BLaER1 (cell line): ENCODE results near the gene OIT3.
"Not testable (repeated sequence)": the region's sequence is repeated elsewhere in the genome, so short reads cannot be mapped to it uniquely, and the experiment has no call there.

Experiments
- H3K27ac ChIP-seq: shearing (Covaris generic); formaldehyde crosslinking; 2 replicates; pipeline ENCODE4 v1.8.1; 2022
- H3K27me3 ChIP-seq: shearing (Covaris generic); formaldehyde crosslinking; 2 replicates; pipeline ENCODE4 v1.8.1; 2022
- H3K36me3 ChIP-seq: shearing (Covaris generic); formaldehyde crosslinking; 2 replicates; pipeline ENCODE4 v1.8.1; 2022
- H3K4me1 ChIP-seq: shearing (Covaris generic); formaldehyde crosslinking; 2 replicates; pipeline ENCODE4 v1.8.1; 2022
- H3K4me2 ChIP-seq: shearing (Covaris generic); formaldehyde crosslinking; 2 replicates; pipeline ENCODE4 v1.8.1; 2022
- H3K4me3 ChIP-seq: shearing (Covaris generic); formaldehyde crosslinking; 2 replicates; pipeline ENCODE4 v1.8.1; 2022
- H3K9ac ChIP-seq: shearing (Covaris generic); formaldehyde crosslinking; 2 replicates; pipeline ENCODE4 v1.8.1; 2022
- H3K9me3 ChIP-seq: shearing (Covaris generic); formaldehyde crosslinking; 2 replicates; pipeline ENCODE4 v1.8.1; 2022
- H4K20me1 ChIP-seq: shearing (Covaris generic); formaldehyde crosslinking; 2 replicates; pipeline ENCODE4 v1.8.1; 2022
- Cebpa-rat ChIP-seq: shearing (Covaris generic); IDR thresholded peaks from 2 replicates; pipeline ENCODE4 v1.8.1; 2022

OIT3 gene

DNA sequence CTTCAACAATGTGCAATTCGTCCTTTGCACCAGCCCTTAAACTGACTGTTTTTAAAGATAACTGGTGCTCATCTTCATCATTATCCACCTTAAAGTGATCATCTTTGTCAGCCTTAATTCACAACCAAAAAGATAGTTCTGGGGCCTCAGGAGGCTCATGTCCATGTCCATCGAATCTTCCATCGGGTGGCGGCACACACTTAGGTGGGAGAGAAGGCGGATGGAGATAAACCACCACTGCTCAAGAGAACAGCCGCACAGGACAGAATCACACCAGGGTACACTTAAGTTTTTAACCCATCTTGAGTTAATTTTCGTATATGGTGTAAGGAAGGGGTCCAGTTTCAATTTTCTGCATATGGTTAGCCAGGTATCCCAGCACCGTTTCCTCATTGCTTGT lies 24.8 kb downstream of the OIT3 start:
- Histone ChIP-seq H3K4me2 (no peak overlapping the region), H3K4me1 (peaks cover 4% of the 10 kb centered on the region), H3K27ac (no peak overlapping the region), H3K4me3 (no peak overlapping the region), H4K20me1 (no peaks in the 10 kb centered on the region), H3K36me3 (no peaks in the 10 kb centered on the region), H3K27me3 (no peaks in the 10 kb centered on the region), H3K9ac (no peak overlapping the region), H3K9me3 (peaks cover 52% of the 10 kb centered on the region)
- no peak for TF ChIP-seq Cebpa-rat

DNA sequence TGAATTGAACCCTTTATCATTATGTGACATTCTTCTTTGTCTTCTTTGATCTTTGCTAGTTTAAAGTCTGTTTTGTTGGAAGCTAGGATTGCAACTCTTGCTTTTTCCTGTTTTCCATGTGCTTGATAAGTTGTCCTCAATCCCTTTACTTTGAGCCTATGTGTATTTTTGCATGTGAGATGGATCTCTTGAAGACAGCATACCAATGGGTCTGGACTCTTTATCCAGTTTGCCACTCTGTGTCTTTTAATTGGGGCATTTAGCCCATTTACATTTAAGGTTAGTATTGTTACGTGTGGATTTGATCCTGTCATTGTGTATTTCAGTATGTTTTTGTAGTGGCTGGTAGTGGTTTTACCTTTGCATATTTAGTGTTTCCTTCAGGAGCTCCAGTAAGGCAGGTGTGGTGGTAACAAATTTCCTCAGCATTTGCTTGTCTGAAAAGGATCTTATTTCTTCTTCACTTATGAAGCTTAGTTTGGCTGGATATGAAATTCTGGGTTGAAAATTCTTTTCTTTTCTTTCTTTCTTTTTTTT lies 27.7 kb downstream of the OIT3 start:
- H3K4me3 ChIP-seq, H3K36me3 ChIP-seq, H4K20me1 ChIP-seq, H3K27ac ChIP-seq, H3K4me1 ChIP-seq, H3K9ac ChIP-seq, H3K27me3 ChIP-seq, H3K4me2 ChIP-seq: not testable (repeated sequence)
- peaks cover 54% of the 10 kb centered on the region for H3K9me3 ChIP-seq

DNA sequence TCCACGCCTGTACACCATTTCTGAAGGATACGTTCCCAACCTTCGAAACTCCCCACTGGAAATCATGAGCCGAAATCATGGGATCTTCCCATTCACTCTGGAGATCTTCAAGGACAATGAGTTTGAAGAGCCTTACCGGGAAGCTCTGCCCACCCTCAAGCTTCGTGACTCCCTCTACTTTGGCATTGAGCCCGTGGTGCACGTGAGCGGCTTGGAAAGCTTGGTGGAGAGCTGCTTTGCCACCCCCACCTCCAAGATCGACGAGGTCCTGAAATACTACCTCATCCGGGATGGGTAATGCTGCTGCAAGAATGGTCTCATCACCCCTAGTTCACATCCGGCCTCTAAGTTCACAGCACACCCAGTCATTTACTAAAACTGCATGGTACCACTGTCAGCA lies 30.8 kb downstream of the OIT3 start:
- Histone ChIP-seq H3K4me1 (no peaks in the 10 kb centered on the region), H3K27me3 (no peaks in the 10 kb centered on the region), H3K4me2 (no peak overlapping the region), H3K27ac (no peak overlapping the region), H3K4me3 (no peak overlapping the region), H4K20me1 (no peaks in the 10 kb centered on the region), H3K9ac (no peak overlapping the region), H3K36me3 (no peaks in the 10 kb centered on the region), H3K9me3 (peaks cover 41% of the 10 kb centered on the region)
- TF ChIP-seq Cebpa-rat: no peak

DNA sequence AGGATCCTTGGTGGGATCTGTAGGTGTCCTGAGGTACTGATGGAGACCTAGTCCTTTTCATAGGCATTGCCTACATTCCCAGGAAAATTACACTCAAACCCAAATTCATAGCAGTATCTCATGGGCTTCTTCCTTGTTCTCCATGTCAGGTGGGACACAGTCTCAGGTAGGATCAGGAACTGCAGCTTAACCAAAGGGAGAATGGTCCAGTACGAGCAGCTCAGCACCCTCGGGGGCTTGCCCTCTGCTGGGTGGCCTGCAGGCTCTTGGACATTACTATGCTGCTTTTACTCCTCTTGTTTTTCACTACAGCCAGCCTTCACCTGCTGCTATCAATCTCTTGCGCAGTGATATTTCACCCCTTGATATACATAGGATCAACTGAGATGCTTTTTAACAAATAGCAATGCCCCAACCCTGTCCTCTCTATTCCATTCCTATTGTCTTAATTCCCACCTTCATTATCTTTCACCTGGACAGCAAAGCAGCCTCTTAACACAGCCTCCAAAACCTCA lies 32.5 kb downstream of the OIT3 start:
- Histone ChIP-seq H3K4me3 (no peak overlapping the region), H3K36me3 (no peaks in the 10 kb centered on the region), H3K4me2 (no peak overlapping the region), H3K9ac (no peak overlapping the region), H3K27me3 (no peaks in the 10 kb centered on the region), H3K4me1 (no peaks in the 10 kb centered on the region), H4K20me1 (no peaks in the 10 kb centered on the region), H3K9me3 (peaks cover 25% of the 10 kb centered on the region), H3K27ac (no peak overlapping the region)
- no peak for TF ChIP-seq Cebpa-rat

DNA sequence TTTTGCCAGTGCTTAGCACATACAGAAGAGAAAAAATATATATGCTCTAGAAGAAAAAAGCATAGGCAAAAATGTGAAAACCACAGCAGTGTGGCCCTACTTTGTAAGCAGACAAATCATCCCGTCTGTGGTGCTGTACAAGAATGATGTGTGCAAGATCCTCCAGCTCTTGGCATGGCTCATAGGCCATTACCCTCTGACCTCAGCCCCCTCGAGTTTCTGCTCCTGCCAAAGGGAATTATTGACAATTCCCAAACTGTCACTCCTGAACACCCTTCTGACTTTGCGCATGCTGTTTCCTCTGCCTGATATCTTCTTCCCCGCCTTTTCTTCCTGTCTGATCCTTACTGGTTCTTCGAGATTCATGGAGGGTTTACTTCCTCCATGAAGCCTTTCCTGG lies 33.9 kb downstream of the OIT3 start:
- Histone ChIP-seq H3K36me3 (no peaks in the 10 kb centered on the region), H3K27ac (no peak overlapping the region)
- no peak for TF ChIP-seq Cebpa-rat

DNA sequence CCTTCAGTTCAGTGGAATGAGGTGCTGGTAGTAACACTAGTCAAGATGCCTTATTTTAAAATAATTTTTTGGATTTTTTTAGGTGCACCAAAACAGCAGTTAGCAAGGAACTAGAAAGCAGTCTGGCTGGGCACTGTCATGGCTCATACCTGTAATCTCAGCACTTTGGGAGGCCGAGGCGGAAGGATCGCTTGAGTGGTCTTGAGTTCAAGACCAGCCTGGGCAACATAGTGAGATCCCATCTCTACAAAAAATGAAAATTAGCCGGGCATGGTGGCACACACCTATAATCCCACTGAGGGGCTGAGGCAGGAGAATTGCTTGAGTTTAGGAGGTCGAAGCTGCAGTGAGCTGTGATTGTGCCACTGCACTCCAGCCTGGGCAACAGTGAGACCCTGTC lies 35.3 kb downstream of the OIT3 start:
- Histone ChIP-seq H3K9me3 (no peaks in the 10 kb centered on the region), H3K9ac (no peak overlapping the region), H3K4me3 (no peak overlapping the region), H3K4me2 (no peak overlapping the region), H3K27ac (no peak overlapping the region), H4K20me1 (no peaks in the 10 kb centered on the region), H3K27me3 (no peaks in the 10 kb centered on the region), H3K36me3 (no peaks in the 10 kb centered on the region), H3K4me1 (no peaks in the 10 kb centered on the region)
- TF ChIP-seq Cebpa-rat: no peak

More for the DNA sequence above, 33.9 kb downstream of the OIT3 start:
- H3K4me1 ChIP-seq: no peaks in the 10 kb centered on the region
- no peaks in the 10 kb centered on the region for H4K20me1 ChIP-seq
- H3K9ac ChIP-seq: no peak overlapping the region
- no peak overlapping the region for H3K4me3 ChIP-seq
- no peak overlapping the region for H3K4me2 ChIP-seq
- no peaks in the 10 kb centered on the region for H3K27me3 ChIP-seq
- H3K9me3 ChIP-seq: peaks cover 11% of the 10 kb centered on the region

DNA sequence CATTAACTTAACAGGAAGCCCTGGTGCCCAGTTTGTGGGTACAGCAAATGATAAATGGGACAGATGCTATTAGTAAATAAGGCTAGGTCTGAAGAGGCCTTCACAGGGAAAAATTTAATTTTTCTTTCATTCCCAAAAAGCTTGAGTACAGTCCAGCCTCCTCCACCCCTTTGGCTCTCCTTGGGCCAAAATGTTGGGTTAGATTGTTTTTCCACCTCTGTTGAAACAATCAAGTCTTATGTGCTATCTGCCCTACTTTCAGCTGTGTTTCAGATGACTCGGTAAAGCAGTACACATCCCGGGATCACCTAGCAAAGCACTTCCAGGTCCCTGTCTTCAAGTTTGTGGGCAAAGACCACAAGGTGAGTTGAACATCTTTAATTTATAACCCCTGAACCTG lies 36.7 kb downstream of the OIT3 start:
- Histone ChIP-seq H3K4me3 (no peak overlapping the region), H3K36me3 (no peaks in the 10 kb centered on the region), H3K9ac (no peak overlapping the region), H3K4me1 (no peaks in the 10 kb centered on the region), H4K20me1 (no peaks in the 10 kb centered on the region), H3K27ac (no peak overlapping the region), H3K9me3 (no peaks in the 10 kb centered on the region), H3K4me2 (no peak overlapping the region), H3K27me3 (no peaks in the 10 kb centered on the region)
- no peak for TF ChIP-seq Cebpa-rat

DNA sequence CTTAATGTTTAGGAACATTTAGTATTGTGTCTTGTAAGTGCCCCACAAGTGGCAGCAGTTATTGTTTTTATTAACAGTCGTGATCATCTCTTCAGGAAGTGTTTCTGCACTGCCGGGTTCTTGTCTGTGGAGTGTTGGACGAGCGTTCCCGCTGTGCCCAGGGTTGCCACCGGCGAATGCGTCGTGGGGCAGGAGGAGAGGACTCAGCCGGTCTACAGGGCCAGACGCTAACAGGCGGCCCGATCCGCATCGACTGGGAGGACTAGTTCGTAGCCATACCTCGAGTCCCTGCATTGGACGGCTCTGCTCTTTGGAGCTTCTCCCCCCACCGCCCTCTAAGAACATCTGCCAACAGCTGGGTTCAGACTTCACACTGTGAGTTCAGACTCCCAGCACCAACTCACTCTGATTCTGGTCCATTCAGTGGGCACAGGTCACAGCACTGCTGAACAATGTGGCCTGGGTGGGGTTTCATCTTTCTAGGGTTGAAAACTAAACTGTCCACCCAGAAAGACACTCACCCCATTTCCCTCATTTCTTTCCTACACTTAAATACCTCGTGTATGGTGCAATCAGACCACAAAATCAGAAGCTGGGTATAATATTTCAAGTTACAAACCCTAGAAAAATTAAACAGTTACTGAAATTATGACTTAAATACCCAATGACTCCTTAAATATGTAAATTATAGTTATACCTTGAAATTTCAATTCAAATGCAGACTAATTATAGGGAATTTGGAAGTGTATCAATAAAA lies 38.9 kb downstream of the OIT3 start:
- Histone ChIP-seq H3K9ac (no peak overlapping the region), H3K4me2 (no peak overlapping the region), H3K27ac (no peak overlapping the region), H3K4me1 (no peaks in the 10 kb centered on the region), H3K9me3 (no peaks in the 10 kb centered on the region), H3K4me3 (no peak overlapping the region), H4K20me1 (no peaks in the 10 kb centered on the region), H3K27me3 (no peaks in the 10 kb centered on the region), H3K36me3 (no peaks in the 10 kb centered on the region)
- TF ChIP-seq Cebpa-rat: no peak

DNA sequence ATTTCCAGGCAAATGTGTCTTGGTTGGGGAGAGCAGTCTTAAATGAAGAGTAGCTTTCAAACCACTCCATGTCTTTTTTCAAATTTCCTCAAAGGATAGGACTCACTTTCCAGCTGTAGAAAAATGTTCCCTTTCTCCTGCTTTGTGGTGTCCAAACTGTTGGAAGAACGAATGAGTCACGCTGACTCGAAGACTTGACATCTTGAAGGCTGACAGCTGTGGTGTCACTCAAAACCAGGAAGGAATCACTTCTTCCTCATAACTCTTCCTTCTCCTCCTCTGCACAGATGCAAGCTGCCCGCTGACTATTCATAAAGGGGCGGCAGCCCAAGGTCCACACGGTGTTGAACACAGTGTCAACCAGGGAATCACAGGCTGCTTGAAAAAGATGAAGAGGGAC lies 41.8 kb downstream of the OIT3 start:
- Histone ChIP-seq H3K4me3 (no peak overlapping the region), H3K27me3 (no peaks in the 10 kb centered on the region), H3K4me2 (no peak overlapping the region), H3K27ac (no peak overlapping the region), H3K36me3 (no peaks in the 10 kb centered on the region), H4K20me1 (no peaks in the 10 kb centered on the region), H3K9ac (no peak overlapping the region), H3K9me3 (no peaks in the 10 kb centered on the region), H3K4me1 (no peaks in the 10 kb centered on the region)
- TF ChIP-seq Cebpa-rat: no peak

DNA sequence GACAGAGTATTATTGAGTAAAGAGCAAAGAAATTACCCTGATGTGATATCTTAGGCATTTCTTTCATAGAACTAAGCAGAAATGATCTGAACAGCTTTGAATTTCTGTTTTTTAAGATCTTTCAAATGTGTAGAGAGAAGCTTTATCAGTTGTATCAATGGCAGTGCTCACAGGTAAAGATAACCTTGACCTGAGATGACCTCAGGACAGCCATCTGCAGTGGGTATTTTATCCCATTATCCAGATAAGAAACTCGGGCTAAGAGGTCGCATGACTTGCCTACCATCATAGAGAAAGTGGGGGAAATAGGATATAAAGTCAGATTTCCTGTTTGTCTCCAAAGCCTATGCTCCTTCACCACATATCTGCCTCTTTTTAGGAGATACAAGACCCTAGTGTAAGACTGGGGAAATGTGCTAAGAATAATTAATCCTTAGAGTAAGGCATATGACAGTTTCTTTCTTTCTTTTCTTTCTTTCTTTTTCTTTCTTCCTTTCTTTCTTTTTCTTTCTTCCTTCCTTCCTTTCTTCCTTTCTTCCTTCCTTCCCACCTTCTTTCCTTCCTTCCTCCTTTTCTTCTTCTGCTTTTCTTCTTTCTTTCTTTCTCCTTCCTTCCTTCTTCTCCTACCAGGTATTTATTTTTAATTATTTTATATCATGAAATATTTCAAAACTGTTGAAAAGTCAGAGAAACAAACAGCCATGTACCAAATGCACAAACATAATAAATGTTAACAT lies 50.1 kb downstream of the OIT3 start:
- no peak overlapping the region for H3K27ac ChIP-seq
- H3K4me1 ChIP-seq: no peaks in the 10 kb centered on the region
- no peak for TF ChIP-seq Cebpa-rat
- H3K36me3 ChIP-seq: no peaks in the 10 kb centered on the region
- no peaks in the 10 kb centered on the region for H4K20me1 ChIP-seq
- H3K4me2 ChIP-seq: no peak overlapping the region
- no peaks in the 10 kb centered on the region for H3K27me3 ChIP-seq
- no peak overlapping the region for H3K9ac ChIP-seq
- H3K9me3 ChIP-seq: no peaks in the 10 kb centered on the region
- H3K4me3 ChIP-seq: no peak overlapping the region
